ENCODE measurements around the gene FXYD1. TPM values are rescaled to one million over a fixed set of nuclear protein-coding genes. Genes with fewer than 3 reads are reported as not detected.

Gene FXYD1
- total and polyA plus RNA-seq, 2 experiments from 2014 or later: 1.5 to 26.8 TPM

DNA sequence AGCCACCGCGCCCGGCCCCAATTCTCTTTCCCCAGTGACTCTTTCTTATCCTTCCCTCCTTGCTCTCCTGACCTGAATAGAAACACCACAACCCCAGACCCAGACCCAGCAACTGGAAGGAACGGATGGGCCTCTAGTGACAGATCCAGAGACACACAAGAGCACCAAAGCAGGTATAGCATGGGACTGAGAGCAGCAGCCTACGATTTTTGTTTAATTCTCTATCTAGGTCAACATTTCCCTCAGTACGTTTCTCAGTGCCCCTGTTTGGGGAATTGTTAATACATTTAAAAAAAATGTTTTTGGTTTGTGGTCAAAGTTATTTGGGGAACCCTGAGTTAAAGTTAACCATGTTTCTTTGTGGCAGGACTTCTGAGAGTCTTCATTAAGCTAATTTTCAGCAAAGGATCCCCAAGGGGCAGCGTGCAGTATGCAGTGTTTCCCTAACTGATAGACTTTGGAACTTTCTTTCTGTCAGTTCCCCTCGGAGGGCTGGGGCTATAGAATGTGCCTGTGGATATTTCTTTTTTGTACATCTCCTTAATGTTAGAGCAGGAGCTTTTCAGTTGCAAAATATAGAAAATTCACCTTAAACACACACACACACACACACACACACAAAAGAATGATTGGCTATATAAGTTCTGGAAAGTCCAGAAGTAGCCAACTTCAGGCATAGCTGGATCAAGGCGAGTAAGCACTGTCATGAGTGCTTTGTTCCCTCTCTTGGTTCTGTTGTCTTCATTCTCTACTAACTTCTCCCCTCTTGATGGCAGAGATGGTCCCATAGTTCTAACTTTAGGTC lies 22.2 kb downstream of the FXYD1 start (continued):
- TF ChIP-seq, protein P1, sequence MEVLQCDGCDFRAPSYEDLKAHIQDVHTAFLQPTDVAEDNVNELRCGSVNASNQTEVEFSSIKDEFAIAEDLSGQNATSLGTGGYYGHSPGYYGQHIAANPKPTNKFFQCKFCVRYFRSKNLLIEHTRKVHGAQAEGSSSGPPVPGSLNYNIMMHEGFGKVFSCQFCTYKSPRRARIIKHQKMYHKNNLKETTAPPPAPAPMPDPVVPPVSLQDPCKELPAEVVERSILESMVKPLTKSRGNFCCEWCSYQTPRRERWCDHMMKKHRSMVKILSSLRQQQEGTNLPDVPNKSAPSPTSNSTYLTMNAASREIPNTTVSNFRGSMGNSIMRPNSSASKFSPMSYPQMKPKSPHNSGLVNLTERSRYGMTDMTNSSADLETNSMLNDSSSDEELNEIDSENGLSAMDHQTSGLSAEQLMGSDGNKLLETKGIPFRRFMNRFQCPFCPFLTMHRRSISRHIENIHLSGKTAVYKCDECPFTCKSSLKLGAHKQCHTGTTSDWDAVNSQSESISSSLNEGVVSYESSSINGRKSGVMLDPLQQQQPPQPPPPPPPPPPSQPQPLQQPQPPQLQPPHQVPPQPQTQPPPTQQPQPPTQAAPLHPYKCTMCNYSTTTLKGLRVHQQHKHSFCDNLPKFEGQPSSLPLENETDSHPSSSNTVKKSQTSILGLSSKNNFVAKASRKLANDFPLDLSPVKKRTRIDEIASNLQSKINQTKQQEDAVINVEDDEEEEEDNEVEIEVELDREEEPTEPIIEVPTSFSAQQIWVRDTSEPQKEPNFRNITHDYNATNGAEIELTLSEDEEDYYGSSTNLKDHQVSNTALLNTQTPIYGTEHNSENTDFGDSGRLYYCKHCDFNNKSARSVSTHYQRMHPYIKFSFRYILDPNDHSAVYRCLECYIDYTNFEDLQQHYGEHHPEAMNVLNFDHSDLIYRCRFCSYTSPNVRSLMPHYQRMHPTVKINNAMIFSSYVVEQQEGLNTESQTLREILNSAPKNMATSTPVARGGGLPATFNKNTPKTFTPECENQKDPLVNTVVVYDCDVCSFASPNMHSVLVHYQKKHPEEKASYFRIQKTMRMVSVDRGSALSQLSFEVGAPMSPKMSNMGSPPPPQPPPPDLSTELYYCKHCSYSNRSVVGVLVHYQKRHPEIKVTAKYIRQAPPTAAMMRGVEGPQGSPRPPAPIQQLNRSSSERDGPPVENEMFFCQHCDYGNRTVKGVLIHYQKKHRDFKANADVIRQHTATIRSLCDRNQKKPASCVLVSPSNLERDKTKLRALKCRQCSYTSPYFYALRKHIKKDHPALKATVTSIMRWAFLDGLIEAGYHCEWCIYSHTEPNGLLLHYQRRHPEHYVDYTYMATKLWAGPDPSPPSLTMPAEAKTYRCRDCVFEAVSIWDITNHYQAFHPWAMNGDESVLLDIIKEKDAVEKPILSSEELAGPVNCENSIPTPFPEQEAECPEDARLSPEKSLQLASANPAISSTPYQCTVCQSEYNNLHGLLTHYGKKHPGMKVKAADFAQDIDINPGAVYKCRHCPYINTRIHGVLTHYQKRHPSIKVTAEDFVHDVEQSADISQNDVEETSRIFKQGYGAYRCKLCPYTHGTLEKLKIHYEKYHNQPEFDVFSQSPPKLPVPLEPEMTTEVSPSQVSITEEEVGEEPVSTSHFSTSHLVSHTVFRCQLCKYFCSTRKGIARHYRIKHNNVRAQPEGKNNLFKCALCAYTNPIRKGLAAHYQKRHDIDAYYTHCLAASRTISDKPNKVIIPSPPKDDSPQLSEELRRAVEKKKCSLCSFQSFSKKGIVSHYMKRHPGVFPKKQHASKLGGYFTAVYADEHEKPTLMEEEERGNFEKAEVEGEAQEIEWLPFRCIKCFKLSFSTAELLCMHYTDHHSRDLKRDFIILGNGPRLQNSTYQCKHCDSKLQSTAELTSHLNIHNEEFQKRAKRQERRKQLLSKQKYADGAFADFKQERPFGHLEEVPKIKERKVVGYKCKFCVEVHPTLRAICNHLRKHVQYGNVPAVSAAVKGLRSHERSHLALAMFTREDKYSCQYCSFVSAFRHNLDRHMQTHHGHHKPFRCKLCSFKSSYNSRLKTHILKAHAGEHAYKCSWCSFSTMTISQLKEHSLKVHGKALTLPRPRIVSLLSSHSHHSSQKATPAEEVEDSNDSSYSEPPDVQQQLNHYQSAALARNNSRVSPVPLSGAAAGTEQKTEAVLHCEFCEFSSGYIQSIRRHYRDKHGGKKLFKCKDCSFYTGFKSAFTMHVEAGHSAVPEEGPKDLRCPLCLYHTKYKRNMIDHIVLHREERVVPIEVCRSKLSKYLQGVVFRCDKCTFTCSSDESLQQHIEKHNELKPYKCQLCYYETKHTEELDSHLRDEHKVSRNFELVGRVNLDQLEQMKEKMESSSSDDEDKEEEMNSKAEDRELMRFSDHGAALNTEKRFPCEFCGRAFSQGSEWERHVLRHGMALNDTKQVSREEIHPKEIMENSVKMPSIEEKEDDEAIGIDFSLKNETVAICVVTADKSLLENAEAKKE (CRISPR knock-in tag; IDR thresholded peaks at IDR 0.05): no peak
- no peak for TF ChIP-seq EZH2phosphoT487 (IDR thresholded peaks at IDR 0.05; ENCODE audit: unreplicated experiment)
- no peak for TF ChIP-seq CREB1 (CRISPR knock-in tag; IDR thresholded peaks at IDR 0.05; ENCODE audit: low read depth)

DNA sequence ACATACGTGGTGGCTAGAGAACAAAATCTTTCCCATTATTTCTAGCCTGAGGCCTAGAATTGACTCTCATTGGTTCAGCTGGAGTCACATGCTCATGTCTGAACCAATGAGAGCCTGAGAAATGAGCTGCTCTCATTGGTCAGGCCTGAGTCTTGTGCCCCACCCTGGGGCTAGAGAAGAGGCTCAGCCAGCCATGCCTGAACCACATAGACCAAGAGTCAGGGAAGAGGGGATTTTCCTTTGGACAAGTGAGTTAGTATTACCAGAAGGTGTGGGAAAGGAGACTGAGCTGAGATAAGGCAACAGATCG lies 22.8 kb downstream of the FXYD1 start:
- H3K9me3 Mint-ChIP-seq: peaks cover 14% of the 10 kb centered on the region
- Histone ChIP-seq H3K79me2 (replicated peaks; ENCODE audit: insufficient read depth) (peaks cover under 1% of the 10 kb centered on the region), H3K36me3 (ENCODE audit: insufficient read depth) (peaks cover 63% of the 10 kb centered on the region), H3K27ac (ENCODE audit: low read depth) (no peak overlapping the region), H3K4me3 (no peak overlapping the region), H3K27me3 (ENCODE audit: insufficient read depth) (no peaks in the 10 kb centered on the region), H3K4me2 (no peak overlapping the region), H3K9me2 (ENCODE audit: insufficient read depth) (no peaks in the 10 kb centered on the region), H4K20me1 (replicated peaks; ENCODE audit: insufficient read depth) (peaks cover 14% of the 10 kb centered on the region; the same call in 1 of the 2 replicates), H3F3A (replicated peaks; ENCODE audit: low read depth) (0 out of 2 replicates have a peak, but pooled peaks cover under 1% of the 10 kb centered on the region), H2AFZ (no peak overlapping the region), H3K4me1 (ENCODE audit: insufficient read depth) (0 out of 2 replicates have a peak, but pooled peaks cover under 1% of the 10 kb centered on the region)
- peaks cover 99% of the 10 kb centered on the region for H3K36me3 Mint-ChIP-seq (ENCODE audit: low read depth)
- no peak overlapping the region for H3K27ac Mint-ChIP-seq
- TF ChIP-seq, protein P2, sequence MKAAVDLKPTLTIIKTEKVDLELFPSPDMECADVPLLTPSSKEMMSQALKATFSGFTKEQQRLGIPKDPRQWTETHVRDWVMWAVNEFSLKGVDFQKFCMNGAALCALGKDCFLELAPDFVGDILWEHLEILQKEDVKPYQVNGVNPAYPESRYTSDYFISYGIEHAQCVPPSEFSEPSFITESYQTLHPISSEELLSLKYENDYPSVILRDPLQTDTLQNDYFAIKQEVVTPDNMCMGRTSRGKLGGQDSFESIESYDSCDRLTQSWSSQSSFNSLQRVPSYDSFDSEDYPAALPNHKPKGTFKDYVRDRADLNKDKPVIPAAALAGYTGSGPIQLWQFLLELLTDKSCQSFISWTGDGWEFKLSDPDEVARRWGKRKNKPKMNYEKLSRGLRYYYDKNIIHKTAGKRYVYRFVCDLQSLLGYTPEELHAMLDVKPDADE (IDR thresholded peaks at IDR 0.05): no peak
- peaks cover 3% of the 10 kb centered on the region for H3K4me1 Mint-ChIP-seq
- ATAC-seq (no peak), DNase-seq (ENCODE audit: low spot score) (no peak)
- H3K27me3 Mint-ChIP-seq (ENCODE audit: insufficient read depth, low read depth, poor library complexity): peaks cover 3% of the 10 kb centered on the region
- H3K4me3 Mint-ChIP-seq: no peak overlapping the region
